Fibroblast of skin of left biceps (primary cell): ENCODE results near the gene OR52M1.
A peak's percentile ranks its signal among the peaks of the same experiment; 100 is the strongest.
"Not testable (repeated sequence)": the region's sequence is repeated elsewhere in the genome, so short reads cannot be mapped to it uniquely, and the experiment has no call there.

ENCODE experiments used
- DNase-seq, 2 experiments: peaks; one replicate each; pipeline ENCODE4 v3.0.0-alpha.2; 2013; ENCODE audit warnings: low read depth in 2 of 2

Gene OR52M1

GRCh38 chr11:4544891-4545290 is at the start of gene OR52M1:
OR52M1 (plus strand) TSS chr11:4545191; CDS start chr11:4545191, 0 bp downstream.
- DNase-seq, result no peak

- no peak for DNase-seq
Observed at GRCh38 chr11:4495487-4495886, 49.5 kb upstream of the OR52M1 start.

GRCh38 chr11:4495986-4496385 is 49.0 kb upstream of the OR52M1 start:
- DNase-seq, result no peak

GRCh38 chr11:4496557-4497248 is 48.3 kb upstream of the OR52M1 start:
- DNase-seq, result no peak

- DNase-seq, result no peak
Observed at GRCh38 chr11:4508886-4509285, 36.1 kb upstream of the OR52M1 start.

- no peak for DNase-seq
Observed at GRCh38 chr11:4511282-4512245, 33.4 kb upstream of the OR52M1 start.

- DNase-seq, result no peak
Observed at GRCh38 chr11:4514196-4514595, 30.8 kb upstream of the OR52M1 start.

- no peak for DNase-seq
Observed at GRCh38 chr11:4522339-4522738, 22.7 kb upstream of the OR52M1 start.

- no peak for DNase-seq
Observed at GRCh38 chr11:4522752-4523151, 22.2 kb upstream of the OR52M1 start.

GRCh38 chr11:4523666-4524065 is 21.3 kb upstream of the OR52M1 start:
- no peak for DNase-seq

- no peak for DNase-seq
Observed at GRCh38 chr11:4527926-4528325, 17.1 kb upstream of the OR52M1 start.

- not testable (repeated sequence) for DNase-seq
Observed at GRCh38 chr11:4531686-4532085, 13.3 kb upstream of the OR52M1 start.

- peak in 1 of 2 experiments; percentile 1 for DNase-seq
Observed at GRCh38 chr11:4539603-4540219, 5.3 kb upstream of the OR52M1 start.

GRCh38 chr11:4541071-4541470 is 3.9 kb upstream of the OR52M1 start:
- no peak for DNase-seq

GRCh38 chr11:4543561-4543960 is 1.4 kb upstream of the OR52M1 start:
- no peak for DNase-seq

GRCh38 chr11:4546878-4547277 is 1.9 kb downstream of the OR52M1 start:
- no peak for DNase-seq

- no peak for DNase-seq
Observed at GRCh38 chr11:4547416-4547815, 2.4 kb downstream of the OR52M1 start.

GRCh38 chr11:4551346-4551979 is 6.5 kb downstream of the OR52M1 start:
- DNase-seq, result no peak

GRCh38 chr11:4559527-4560440 is 14.8 kb downstream of the OR52M1 start:
- no peak for DNase-seq

GRCh38 chr11:4560467-4560866 is 15.5 kb downstream of the OR52M1 start:
- no peak for DNase-seq

GRCh38 chr11:4565371-4565770 is 20.4 kb downstream of the OR52M1 start:
- DNase-seq, result no peak
